ENCODE results near the gene SLC29A3.

SLC29A3 gene

GRCh38 chr10:71392292-71392691, 73.2 kb downstream of the SLC29A3 start:
- TF ChIP-seq POLR2AphosphoS5 (IDR thresholded peaks at IDR 0.05; ENCODE audit: low read depth, low read length): no peak
- TF ChIP-seq, protein P1, sequence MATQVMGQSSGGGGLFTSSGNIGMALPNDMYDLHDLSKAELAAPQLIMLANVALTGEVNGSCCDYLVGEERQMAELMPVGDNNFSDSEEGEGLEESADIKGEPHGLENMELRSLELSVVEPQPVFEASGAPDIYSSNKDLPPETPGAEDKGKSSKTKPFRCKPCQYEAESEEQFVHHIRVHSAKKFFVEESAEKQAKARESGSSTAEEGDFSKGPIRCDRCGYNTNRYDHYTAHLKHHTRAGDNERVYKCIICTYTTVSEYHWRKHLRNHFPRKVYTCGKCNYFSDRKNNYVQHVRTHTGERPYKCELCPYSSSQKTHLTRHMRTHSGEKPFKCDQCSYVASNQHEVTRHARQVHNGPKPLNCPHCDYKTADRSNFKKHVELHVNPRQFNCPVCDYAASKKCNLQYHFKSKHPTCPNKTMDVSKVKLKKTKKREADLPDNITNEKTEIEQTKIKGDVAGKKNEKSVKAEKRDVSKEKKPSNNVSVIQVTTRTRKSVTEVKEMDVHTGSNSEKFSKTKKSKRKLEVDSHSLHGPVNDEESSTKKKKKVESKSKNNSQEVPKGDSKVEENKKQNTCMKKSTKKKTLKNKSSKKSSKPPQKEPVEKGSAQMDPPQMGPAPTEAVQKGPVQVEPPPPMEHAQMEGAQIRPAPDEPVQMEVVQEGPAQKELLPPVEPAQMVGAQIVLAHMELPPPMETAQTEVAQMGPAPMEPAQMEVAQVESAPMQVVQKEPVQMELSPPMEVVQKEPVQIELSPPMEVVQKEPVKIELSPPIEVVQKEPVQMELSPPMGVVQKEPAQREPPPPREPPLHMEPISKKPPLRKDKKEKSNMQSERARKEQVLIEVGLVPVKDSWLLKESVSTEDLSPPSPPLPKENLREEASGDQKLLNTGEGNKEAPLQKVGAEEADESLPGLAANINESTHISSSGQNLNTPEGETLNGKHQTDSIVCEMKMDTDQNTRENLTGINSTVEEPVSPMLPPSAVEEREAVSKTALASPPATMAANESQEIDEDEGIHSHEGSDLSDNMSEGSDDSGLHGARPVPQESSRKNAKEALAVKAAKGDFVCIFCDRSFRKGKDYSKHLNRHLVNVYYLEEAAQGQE (IDR thresholded peaks at IDR 0.05; ENCODE audit: insufficient read depth in 1 of 2, low read depth in 2 of 2, low read length in 2 of 2): no peak

DNA sequence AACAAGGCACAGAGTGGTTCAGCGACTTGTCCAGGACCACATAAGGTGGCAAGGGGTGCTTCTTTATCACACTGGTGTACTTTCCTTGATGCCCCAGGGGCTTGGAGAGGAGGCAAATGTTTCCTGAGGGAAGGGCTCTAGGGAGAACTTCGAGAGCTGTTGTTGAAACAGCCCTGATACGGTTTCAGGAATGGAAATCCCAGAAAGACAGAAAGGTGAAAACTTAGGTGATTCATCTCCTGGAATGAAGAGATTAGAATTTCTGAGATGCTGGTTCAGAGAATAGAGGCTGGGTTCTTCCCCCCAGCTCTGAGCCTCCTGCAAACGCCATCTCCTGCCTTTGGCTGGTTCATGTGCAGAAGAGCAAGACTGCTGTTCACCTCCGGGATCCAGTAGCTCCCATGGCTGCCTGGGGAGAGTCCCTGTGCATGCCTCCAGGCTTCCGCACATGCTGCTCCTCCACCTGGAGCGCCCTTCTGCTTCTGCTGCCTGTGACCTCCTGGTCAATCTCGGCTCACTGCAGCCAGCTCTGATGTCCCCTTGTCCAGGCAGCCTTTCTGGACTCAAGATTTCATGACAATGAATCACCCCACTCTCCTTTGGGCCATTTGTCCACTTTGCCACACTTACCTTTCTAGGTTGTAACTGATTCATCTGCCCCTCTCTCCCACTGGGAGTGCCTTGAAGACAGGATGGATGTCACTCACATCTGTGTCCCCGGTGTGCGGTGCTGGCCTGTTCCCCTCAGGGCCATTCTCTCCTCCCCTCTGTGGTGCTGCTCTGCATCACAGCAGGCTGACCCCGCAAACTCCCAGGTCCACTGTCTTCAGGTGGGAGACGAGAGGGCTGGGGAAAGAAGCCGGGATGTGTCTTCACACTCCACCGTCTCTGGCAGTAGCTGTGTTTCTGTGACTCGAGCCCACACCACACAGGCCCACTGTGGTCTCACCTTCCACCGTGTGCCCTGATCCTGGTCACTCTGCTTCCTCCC, 74.0 kb downstream of the SLC29A3 start:
- TF ChIP-seq FOXP2 (optimal IDR thresholded peaks at IDR 0.05; ENCODE audit: borderline replicate concordance, extremely low read depth, extremely low read length, insufficient read depth) (no peak), POLR2AphosphoS5 (IDR thresholded peaks at IDR 0.05; ENCODE audit: low read depth, low read length) (no peak), TAF1 (IDR thresholded peaks at IDR 0.05; ENCODE audit: borderline replicate concordance, insufficient read depth, low read length) (no peak), SIN3A (IDR thresholded peaks at IDR 0.05; ENCODE audit: borderline replicate concordance, insufficient read depth, low read length) (no peak)
- TF ChIP-seq, protein P1 (IDR thresholded peaks at IDR 0.05; ENCODE audit: insufficient read depth in 1 of 2, low read depth in 2 of 2, low read length in 2 of 2): no peak

- no peak for TF ChIP-seq FOXP2 (optimal IDR thresholded peaks at IDR 0.05; ENCODE audit: borderline replicate concordance, extremely low read depth, extremely low read length, insufficient read depth)
- TF ChIP-seq TAF1 (IDR thresholded peaks at IDR 0.05; ENCODE audit: borderline replicate concordance, insufficient read depth, low read length): no peak
- TF ChIP-seq, protein P1 (IDR thresholded peaks at IDR 0.05; ENCODE audit: insufficient read depth in 1 of 2, low read depth in 2 of 2, low read length in 2 of 2): no peak
- TF ChIP-seq POLR2AphosphoS5 (IDR thresholded peaks at IDR 0.05; ENCODE audit: low read depth, low read length): no peak
- TF ChIP-seq SIN3A (IDR thresholded peaks at IDR 0.05; ENCODE audit: borderline replicate concordance, insufficient read depth, low read length): no peak
Observed at GRCh38 chr10:71393841-71394475, 74.9 kb downstream of the SLC29A3 start.

DNA sequence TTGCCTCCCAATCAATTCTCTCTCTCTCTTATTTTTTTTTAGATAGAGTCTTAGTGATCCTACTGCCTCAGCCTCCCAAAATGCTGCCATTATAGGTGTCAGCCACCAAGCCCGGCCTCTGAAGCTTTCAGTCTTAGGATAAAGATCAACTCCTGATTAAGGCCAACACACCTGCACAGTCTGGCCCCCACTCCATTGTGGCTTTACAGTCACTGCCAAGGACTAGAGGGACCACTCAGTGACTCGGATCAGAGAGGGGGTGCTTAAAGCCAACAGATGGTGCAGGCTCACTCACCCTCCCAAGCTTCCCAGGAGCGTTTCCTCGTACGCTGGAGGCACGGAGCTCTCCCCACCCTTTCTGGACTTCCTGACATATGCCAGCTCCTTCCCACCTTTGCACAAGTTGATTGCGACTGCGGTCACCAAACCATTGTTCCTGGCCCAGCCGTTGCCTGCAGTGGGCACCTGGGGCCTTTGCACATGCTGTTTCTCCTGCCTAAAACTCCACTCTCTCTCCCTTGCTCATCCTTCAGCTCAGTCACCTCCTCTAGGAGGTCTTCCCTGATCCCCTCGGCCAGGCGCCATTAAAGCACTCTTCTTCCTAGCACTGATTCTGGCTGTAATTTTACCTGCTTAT, 76.0 kb downstream of the SLC29A3 start:
- TF ChIP-seq, protein P1 (IDR thresholded peaks at IDR 0.05; ENCODE audit: insufficient read depth in 1 of 2, low read depth in 2 of 2, low read length in 2 of 2): no peak

Measured in PFSK-1 (cell line).